Kidney (tissue), 14 donors: Measurements from ENCODE around the gene PLEKHA4. TPM values are rescaled to one million over a fixed set of nuclear protein-coding genes. Genes with fewer than 3 reads are reported as not detected.

Experiments
- DNase-seq, 5 donors: peaks; one replicate each; pipeline ENCODE4 v3.0.0-alpha.2; 2013 to 2020
- FAIRE-seq: peaks from 2 replicates; lab custom pipeline; 2012; peaks lifted over from hg19 to GRCh38; lab: Jason Lieb, UNC
- H3K27ac ChIP-seq, 2 donors: one replicate each; pipeline ENCODE4 v1.7.0; 2013; ENCODE audit warnings: low read depth in 2 of 2, low read length in 2 of 2, inconsistent platforms in 1 of 2
- H3K27me3 ChIP-seq: one replicate; pipeline ENCODE4 v1.7.1; 2013; ENCODE audit warnings: low read length, inconsistent platforms; ENCODE audit not compliant: control insufficient read depth, insufficient read depth
- H3K36me3 ChIP-seq, 3 donors: one replicate each; pipeline versions ENCODE4 v1.7.0 to v1.7.1; 2013; ENCODE audit warnings: low read length in 3 of 3, control low read depth in 1 of 3, inconsistent platforms in 1 of 3; ENCODE audit not compliant: insufficient read depth in 3 of 3, control insufficient read depth in 2 of 3
- H3K4me1 ChIP-seq, 3 donors: one replicate each; pipeline versions ENCODE4 v1.7.0 to v1.7.1; 2013; ENCODE audit warnings: low read length in 3 of 3, inconsistent platforms in 1 of 3, low read depth in 1 of 3; ENCODE audit not compliant: control insufficient read depth in 2 of 3, insufficient read depth in 2 of 3
- H3K4me3 ChIP-seq, 3 donors: one replicate each; pipeline versions ENCODE4 v1.7.0 to v1.8.1; 2013; ENCODE audit warnings: low read length in 3 of 3, control low read depth in 1 of 3, inconsistent platforms in 1 of 3
- H3K9ac ChIP-seq, 3 donors: one replicate each; pipeline versions ENCODE4 v1.7.0 to v1.7.1; 2013; ENCODE audit warnings: low read length in 3 of 3, control low read depth in 1 of 3, inconsistent platforms in 1 of 3
- H3K9me3 ChIP-seq, 3 donors: one replicate each; pipeline versions ENCODE4 v1.7.0 to v1.7.1; 2013; ENCODE audit warnings: low read length in 3 of 3, control low read depth in 1 of 3, inconsistent platforms in 1 of 3; ENCODE audit not compliant: control insufficient read depth in 2 of 3, insufficient read depth in 1 of 3
- CTCF ChIP-seq: IDR thresholded peaks from 3 replicates; pipeline ENCODE4 v1.5.1; 2012; ENCODE audit warnings: mild to moderate bottlenecking, moderate library complexity, borderline replicate concordance; ENCODE audit not compliant: insufficient read depth; ENCODE audit errors: extremely low read depth
- intact Hi-C: fragments of 100-400 bp; cut with DNase I; formaldehyde crosslinking; loops from one replicate; pipeline ENCODE4 v1.11.1; 2022
- polyA plus RNA-seq: library from polyadenylated mRNA; stranded (reverse); fragments of 350-450 nt; fragmentation: Illumina TruSeq; extraction: RNeasy Lipid Tissue Mini Kit (QIAGEN cat#74804); gene quantifications from one replicate; pipeline ENCODE4 v1.2.3, GENCODE V29; 2014; ENCODE audit warnings: low read depth, low replicate concordance; ENCODE audit not compliant: insufficient read depth
- total RNA-seq: library from RNA; stranded (reverse); fragmentation: NEBNext Ultra II Directional; extraction: Animal tissue kit (Norgen Biotek cat#: 25700); gene quantifications from one replicate; pipeline ENCODE4 v1.2.1, GENCODE V29; 2021
- donor health status: control.
- donor health status: control.
- donor health status: control.
- donor health status: control.
- donor health status: control.
- donor health status: DM: yes; HTN: yes; CAD: no.
- donor health status: Normal renal cell carcinoma (clear cell type).

PLEKHA4 gene
- total and polyA plus RNA-seq, 2 donors from 2014 or later: 22.9 to 79.1 TPM

- no peaks in the 10 kb centered on the region for H3K27me3 ChIP-seq
- intact Hi-C loops: no loop called here
- DNase-seq: peak in 1 of 5 donors; percentile 20
- no peak overlapping the region for H3K4me3 ChIP-seq
- H3K4me1 ChIP-seq: peaks cover 0 to 11% (median 6%) of the 10 kb centered on the region in 3 donors
- H3K36me3 ChIP-seq: peaks cover 0 to 13% (median 9%) of the 10 kb centered on the region in 3 donors
- peak overlapping the region in 1 of 2 donors; percentile 23 for H3K27ac ChIP-seq
- no peak for FAIRE-seq
- H3K9ac ChIP-seq: peak overlapping the region in 1 of 3 donors; percentile 40
- TF ChIP-seq CTCF: no peak
- peaks cover 0 to 10% (median 0%) of the 10 kb centered on the region in 3 donors for H3K9me3 ChIP-seq
These were observed 50.1 kb downstream of the PLEKHA4 start for GRCh38 chr19:48818234-48818820.

GRCh38 chr19:48817585-48818124, 50.8 kb downstream of the PLEKHA4 start:
- Histone ChIP-seq H3K4me1 (peaks cover 0 to 12% (median 10%) of the 10 kb centered on the region in 3 donors), H3K36me3 (peaks cover 0 to 12% (median 8%) of the 10 kb centered on the region in 3 donors), H3K4me3 (no peak overlapping the region), H3K27me3 (no peaks in the 10 kb centered on the region), H3K9me3 (peaks cover 0 to 10% (median 0%) of the 10 kb centered on the region in 3 donors), H3K9ac (no peak overlapping the region), H3K27ac (no peak overlapping the region)
- intact Hi-C loops: no loop called here
- no peak for DNase-seq
- no peak for FAIRE-seq
- no peak for TF ChIP-seq CTCF

GRCh38 chr19:48815870-48816501, 52.4 kb downstream of the PLEKHA4 start:
- Histone ChIP-seq H3K36me3 (peaks cover 0 to 2% (median 0%) of the 10 kb centered on the region in 3 donors), H3K27me3 (no peaks in the 10 kb centered on the region), H3K4me1 (peaks cover 0 to 14% (median 10%) of the 10 kb centered on the region in 3 donors), H3K27ac (peak overlapping the region; percentile 71 to 87), H3K9ac (no peak overlapping the region), H3K4me3 (no peak overlapping the region), H3K9me3 (no peaks in the 10 kb centered on the region)
- intact Hi-C loops: no loop called here
- DNase-seq: peak in 2 of 5 donors; percentile 34 to 53
- FAIRE-seq: no peak
- no peak for TF ChIP-seq CTCF
